HEK293 (cell line): ENCODE measurements around the gene PDSS2.

ENCODE experiments used
- CTCF ChIA-PET: fragments of 350-600 bp; formaldehyde crosslinking; extraction: SDS; loops from one replicate; lab custom pipeline; 2021; ENCODE audit warnings: antibody characterized with exemption; lab: Yijun Ruan, JAX
- POLR2A ChIA-PET: fragments of 300-600 bp; formaldehyde crosslinking; extraction: SDS; loops from one replicate; lab custom pipeline; 2020; ENCODE audit warnings: antibody characterized with exemption, inconsistent platforms; lab: Yijun Ruan, JAX
- H3K27ac ChIP-seq: fragments of 200-500 bp; sonication (Bioruptor generic); 2 replicates; pipeline ENCODE4 v1.5.1; 2014; ENCODE audit warnings: low read depth, low read length, control low read depth, inconsistent platforms; ENCODE audit errors: extremely low read depth
- H3K36me3 ChIP-seq, 2 experiments: fragments of 200-500 bp in 1 of 2; sonication (Bioruptor generic) in 1 of 2; 1 replicate in 1 of 2; 2 replicates in 1 of 2; pipeline ENCODE4 v1.5.1; 2014 to 2017; ENCODE audit warnings: inconsistent platforms in 2 of 2, low read length in 2 of 2; ENCODE audit not compliant: control insufficient read depth in 2 of 2, insufficient read depth in 1 of 2
- H3K4me1 ChIP-seq: fragments of 200-500 bp; sonication (Bioruptor generic); 2 replicates; pipeline ENCODE4 v1.5.1; 2014; ENCODE audit warnings: mild to moderate bottlenecking, low read length, inconsistent platforms; ENCODE audit not compliant: control insufficient read depth, insufficient read depth
- H3K4me3 ChIP-seq: 2 replicates; pipeline ENCODE4 v1.5.1; 2011; ENCODE audit warnings: low read depth, mild to moderate bottlenecking, control low read depth, low read length, moderate library complexity
- H3K9me3 ChIP-seq: fragments of 200-500 bp; sonication (Bioruptor generic); 2 replicates; pipeline ENCODE4 v1.5.1; 2014; ENCODE audit warnings: low read depth, low read length, inconsistent platforms; ENCODE audit not compliant: control insufficient read depth, insufficient read depth
- KLF9 ChIP-seq: fragments of 450-650 bp; formaldehyde crosslinking; IDR thresholded peaks from 2 replicates; pipeline ENCODE4 v1.5.1; 2016; ENCODE audit warnings: missing biosample characterization, missing genetic modification characterization, low read depth
- MZF1 ChIP-seq: fragments of 450-650 bp; formaldehyde crosslinking; IDR thresholded peaks from 2 replicates; pipeline ENCODE4 v1.5.1; 2017; ENCODE audit warnings: missing biosample characterization, missing genetic modification characterization, borderline replicate concordance
- YY2 ChIP-seq: fragments of 450-650 bp; formaldehyde crosslinking; IDR thresholded peaks from 2 replicates; pipeline ENCODE4 v1.5.1; 2016; ENCODE audit warnings: missing biosample characterization, missing genetic modification characterization
- ZBTB1 ChIP-seq: fragments of 450-650 bp; formaldehyde crosslinking; IDR thresholded peaks from 2 replicates; pipeline ENCODE4 v1.5.1; 2016; ENCODE audit warnings: missing biosample characterization, missing genetic modification characterization
- ZBTB48 ChIP-seq: fragments of 450-650 bp; formaldehyde crosslinking; IDR thresholded peaks from 2 replicates; pipeline ENCODE4 v1.5.1; 2016; ENCODE audit warnings: missing biosample characterization, missing genetic modification characterization
- ZNF10 ChIP-seq: fragments of 450-650 bp; formaldehyde crosslinking; IDR thresholded peaks from 2 replicates; pipeline ENCODE4 v1.5.1; 2017; ENCODE audit warnings: missing biosample characterization, missing genetic modification characterization
- ZNF114 ChIP-seq: fragments of 450-650 bp; formaldehyde crosslinking; IDR thresholded peaks from 2 replicates; pipeline ENCODE4 v1.5.0; 2017; ENCODE audit warnings: missing biosample characterization, missing genetic modification characterization
- ZNF132 ChIP-seq: fragments of 450-650 bp; formaldehyde crosslinking; IDR thresholded peaks from 2 replicates; pipeline ENCODE4 v1.5.1; 2017; ENCODE audit warnings: missing biosample characterization, missing genetic modification characterization, borderline replicate concordance
- ZNF223 ChIP-seq: fragments of 450-650 bp; formaldehyde crosslinking; IDR thresholded peaks from 2 replicates; pipeline ENCODE4 v1.5.1; 2016; ENCODE audit warnings: missing biosample characterization, missing genetic modification characterization
- ZNF274 ChIP-seq, 2 experiments: fragments of 200-500 bp in 1 of 2; fragments of 450-650 bp in 1 of 2; sonication (Bioruptor generic) in 1 of 2; formaldehyde crosslinking in 1 of 2; IDR thresholded peaks; 2 replicates each; pipeline versions ENCODE4 v1.5.1 to v1.6.1; 2014 to 2016; ENCODE audit warnings: borderline replicate concordance in 1 of 2, inconsistent platforms in 1 of 2, low read length in 1 of 2, missing biosample characterization in 1 of 2, missing genetic modification characterization in 1 of 2
- ZNF354C ChIP-seq: fragments of 450-650 bp; formaldehyde crosslinking; IDR thresholded peaks from 2 replicates; pipeline ENCODE4 v1.5.1; 2016; ENCODE audit warnings: missing biosample characterization, missing genetic modification characterization, low read depth, borderline replicate concordance
- ZNF473 ChIP-seq: fragments of 450-650 bp; formaldehyde crosslinking; IDR thresholded peaks from 2 replicates; pipeline ENCODE4 v1.5.1; 2017; ENCODE audit warnings: missing biosample characterization, missing genetic modification characterization
- ZNF548 ChIP-seq: fragments of 450-650 bp; formaldehyde crosslinking; IDR thresholded peaks from 2 replicates; pipeline ENCODE4 v1.5.1; 2016; ENCODE audit warnings: missing biosample characterization, missing genetic modification characterization
- ZNF629 ChIP-seq: fragments of 450-650 bp; formaldehyde crosslinking; IDR thresholded peaks from 2 replicates; pipeline ENCODE4 v1.5.1; 2017; ENCODE audit warnings: missing biosample characterization, missing genetic modification characterization
- ZNF658 ChIP-seq: fragments of 450-650 bp; formaldehyde crosslinking; IDR thresholded peaks from 2 replicates; pipeline ENCODE4; 2016; ENCODE audit warnings: missing biosample characterization, missing genetic modification characterization
- ZNF660 ChIP-seq: fragments of 450-650 bp; IDR thresholded peaks from 2 replicates; pipeline ENCODE4 v1.5.1; 2018; ENCODE audit warnings: missing biosample characterization, mild to moderate bottlenecking, missing genetic modification characterization
- ZSCAN16 ChIP-seq: fragments of 450-650 bp; formaldehyde crosslinking; IDR thresholded peaks from 2 replicates; pipeline ENCODE4 v1.5.1; 2016; ENCODE audit warnings: missing biosample characterization, missing genetic modification characterization
- TF ChIP-seq, protein P1 (sequence below): fragments of 450-650 bp; formaldehyde crosslinking; IDR thresholded peaks from 2 replicates; pipeline ENCODE4 v1.5.1; 2016; ENCODE audit warnings: missing biosample characterization, missing genetic modification characterization
- TF ChIP-seq, protein P2 (sequence below): fragments of 450-650 bp; formaldehyde crosslinking; IDR thresholded peaks from 2 replicates; pipeline ENCODE4 v1.5.1; 2016; ENCODE audit warnings: missing biosample characterization, missing genetic modification characterization
- TF ChIP-seq, protein P3 (sequence below): fragments of 450-650 bp; formaldehyde crosslinking; IDR thresholded peaks from 2 replicates; pipeline ENCODE4 v1.5.1; 2016; ENCODE audit warnings: missing biosample characterization, missing genetic modification characterization
- TF ChIP-seq, protein P4 (sequence below): fragments of 450-650 bp; formaldehyde crosslinking; IDR thresholded peaks from 2 replicates; pipeline ENCODE4; 2016; ENCODE audit warnings: missing biosample characterization, missing genetic modification characterization
- TF ChIP-seq, protein P5 (sequence below): fragments of 450-650 bp; formaldehyde crosslinking; IDR thresholded peaks from 2 replicates; pipeline ENCODE4 v1.5.1; 2016; ENCODE audit warnings: missing biosample characterization, missing genetic modification characterization, borderline replicate concordance
- TF ChIP-seq, protein P6 (sequence below): fragments of 450-650 bp; formaldehyde crosslinking; IDR thresholded peaks from 2 replicates; pipeline ENCODE4 v1.5.1; 2016; ENCODE audit warnings: missing biosample characterization, missing genetic modification characterization
- TF ChIP-seq, protein P7 (sequence below): fragments of 450-650 bp; formaldehyde crosslinking; IDR thresholded peaks from 2 replicates; pipeline ENCODE4 v1.5.1; 2016; ENCODE audit warnings: missing biosample characterization, missing genetic modification characterization

Gene PDSS2

DNA sequence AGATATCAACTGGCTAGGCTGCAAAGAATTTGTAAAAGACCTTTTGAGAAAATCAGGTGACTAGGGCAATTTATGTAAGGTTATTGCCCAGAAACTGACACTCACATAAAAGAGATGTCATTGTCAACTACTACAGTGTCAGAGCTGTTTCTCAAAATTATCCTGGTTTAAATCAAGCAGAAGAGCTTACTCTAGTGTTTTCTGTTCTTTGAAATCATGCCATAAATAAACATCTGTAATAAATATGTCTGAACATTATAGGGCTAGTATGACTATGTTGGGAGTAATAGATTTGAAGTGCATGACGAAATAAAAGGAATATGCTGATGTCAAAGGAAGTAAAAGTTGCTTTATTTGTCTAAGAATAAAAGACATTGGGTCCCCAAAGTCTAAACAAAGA lies 11.0 kb upstream of the PDSS2 start (continued):
- TF ChIP-seq MZF1 (tag by site-specific recombination) (no peak), KLF9 (no peak), ZBTB1 (no peak), ZNF132 (no peak), ZNF223 (no peak), ZNF629 (tag by site-specific recombination) (0 out of 2 replicates have a peak, but pooled peaks have one; percentile 21), ZNF114 (tag by site-specific recombination) (no peak), ZNF658 (tag by site-specific recombination) (no peak), ZNF10 (no peak), ZBTB48 (tag by site-specific recombination) (no peak), ZNF660 (no peak), ZNF354C (no peak), ZSCAN16 (tag by site-specific recombination) (no peak)
- TF ChIP-seq, protein P1, sequence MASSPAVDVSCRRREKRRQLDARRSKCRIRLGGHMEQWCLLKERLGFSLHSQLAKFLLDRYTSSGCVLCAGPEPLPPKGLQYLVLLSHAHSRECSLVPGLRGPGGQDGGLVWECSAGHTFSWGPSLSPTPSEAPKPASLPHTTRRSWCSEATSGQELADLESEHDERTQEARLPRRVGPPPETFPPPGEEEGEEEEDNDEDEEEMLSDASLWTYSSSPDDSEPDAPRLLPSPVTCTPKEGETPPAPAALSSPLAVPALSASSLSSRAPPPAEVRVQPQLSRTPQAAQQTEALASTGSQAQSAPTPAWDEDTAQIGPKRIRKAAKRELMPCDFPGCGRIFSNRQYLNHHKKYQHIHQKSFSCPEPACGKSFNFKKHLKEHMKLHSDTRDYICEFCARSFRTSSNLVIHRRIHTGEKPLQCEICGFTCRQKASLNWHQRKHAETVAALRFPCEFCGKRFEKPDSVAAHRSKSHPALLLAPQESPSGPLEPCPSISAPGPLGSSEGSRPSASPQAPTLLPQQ = no peak
- TF ChIP-seq, protein P2, sequence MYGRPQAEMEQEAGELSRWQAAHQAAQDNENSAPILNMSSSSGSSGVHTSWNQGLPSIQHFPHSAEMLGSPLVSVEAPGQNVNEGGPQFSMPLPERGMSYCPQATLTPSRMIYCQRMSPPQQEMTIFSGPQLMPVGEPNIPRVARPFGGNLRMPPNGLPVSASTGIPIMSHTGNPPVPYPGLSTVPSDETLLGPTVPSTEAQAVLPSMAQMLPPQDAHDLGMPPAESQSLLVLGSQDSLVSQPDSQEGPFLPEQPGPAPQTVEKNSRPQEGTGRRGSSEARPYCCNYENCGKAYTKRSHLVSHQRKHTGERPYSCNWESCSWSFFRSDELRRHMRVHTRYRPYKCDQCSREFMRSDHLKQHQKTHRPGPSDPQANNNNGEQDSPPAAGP (tag by site-specific recombination) = no peak
- TF ChIP-seq, protein P3, sequence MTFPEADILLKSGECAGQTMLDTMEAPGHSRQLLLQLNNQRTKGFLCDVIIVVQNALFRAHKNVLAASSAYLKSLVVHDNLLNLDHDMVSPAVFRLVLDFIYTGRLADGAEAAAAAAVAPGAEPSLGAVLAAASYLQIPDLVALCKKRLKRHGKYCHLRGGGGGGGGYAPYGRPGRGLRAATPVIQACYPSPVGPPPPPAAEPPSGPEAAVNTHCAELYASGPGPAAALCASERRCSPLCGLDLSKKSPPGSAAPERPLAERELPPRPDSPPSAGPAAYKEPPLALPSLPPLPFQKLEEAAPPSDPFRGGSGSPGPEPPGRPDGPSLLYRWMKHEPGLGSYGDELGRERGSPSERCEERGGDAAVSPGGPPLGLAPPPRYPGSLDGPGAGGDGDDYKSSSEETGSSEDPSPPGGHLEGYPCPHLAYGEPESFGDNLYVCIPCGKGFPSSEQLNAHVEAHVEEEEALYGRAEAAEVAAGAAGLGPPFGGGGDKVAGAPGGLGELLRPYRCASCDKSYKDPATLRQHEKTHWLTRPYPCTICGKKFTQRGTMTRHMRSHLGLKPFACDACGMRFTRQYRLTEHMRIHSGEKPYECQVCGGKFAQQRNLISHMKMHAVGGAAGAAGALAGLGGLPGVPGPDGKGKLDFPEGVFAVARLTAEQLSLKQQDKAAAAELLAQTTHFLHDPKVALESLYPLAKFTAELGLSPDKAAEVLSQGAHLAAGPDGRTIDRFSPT (tag by site-specific recombination) = no peak
- TF ChIP-seq, protein P4, sequence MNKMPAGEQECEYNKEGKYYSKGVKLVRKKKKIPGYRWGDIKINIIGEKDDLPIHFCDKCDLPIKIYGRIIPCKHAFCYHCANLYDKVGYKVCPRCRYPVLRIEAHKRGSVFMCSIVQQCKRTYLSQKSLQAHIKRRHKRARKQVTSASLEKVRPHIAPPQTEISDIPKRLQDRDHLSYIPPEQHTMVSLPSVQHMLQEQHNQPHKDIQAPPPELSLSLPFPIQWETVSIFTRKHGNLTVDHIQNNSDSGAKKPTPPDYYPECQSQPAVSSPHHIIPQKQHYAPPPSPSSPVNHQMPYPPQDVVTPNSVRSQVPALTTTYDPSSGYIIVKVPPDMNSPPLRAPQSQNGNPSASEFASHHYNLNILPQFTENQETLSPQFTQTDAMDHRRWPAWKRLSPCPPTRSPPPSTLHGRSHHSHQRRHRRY = no peak
- TF ChIP-seq, protein P5, sequence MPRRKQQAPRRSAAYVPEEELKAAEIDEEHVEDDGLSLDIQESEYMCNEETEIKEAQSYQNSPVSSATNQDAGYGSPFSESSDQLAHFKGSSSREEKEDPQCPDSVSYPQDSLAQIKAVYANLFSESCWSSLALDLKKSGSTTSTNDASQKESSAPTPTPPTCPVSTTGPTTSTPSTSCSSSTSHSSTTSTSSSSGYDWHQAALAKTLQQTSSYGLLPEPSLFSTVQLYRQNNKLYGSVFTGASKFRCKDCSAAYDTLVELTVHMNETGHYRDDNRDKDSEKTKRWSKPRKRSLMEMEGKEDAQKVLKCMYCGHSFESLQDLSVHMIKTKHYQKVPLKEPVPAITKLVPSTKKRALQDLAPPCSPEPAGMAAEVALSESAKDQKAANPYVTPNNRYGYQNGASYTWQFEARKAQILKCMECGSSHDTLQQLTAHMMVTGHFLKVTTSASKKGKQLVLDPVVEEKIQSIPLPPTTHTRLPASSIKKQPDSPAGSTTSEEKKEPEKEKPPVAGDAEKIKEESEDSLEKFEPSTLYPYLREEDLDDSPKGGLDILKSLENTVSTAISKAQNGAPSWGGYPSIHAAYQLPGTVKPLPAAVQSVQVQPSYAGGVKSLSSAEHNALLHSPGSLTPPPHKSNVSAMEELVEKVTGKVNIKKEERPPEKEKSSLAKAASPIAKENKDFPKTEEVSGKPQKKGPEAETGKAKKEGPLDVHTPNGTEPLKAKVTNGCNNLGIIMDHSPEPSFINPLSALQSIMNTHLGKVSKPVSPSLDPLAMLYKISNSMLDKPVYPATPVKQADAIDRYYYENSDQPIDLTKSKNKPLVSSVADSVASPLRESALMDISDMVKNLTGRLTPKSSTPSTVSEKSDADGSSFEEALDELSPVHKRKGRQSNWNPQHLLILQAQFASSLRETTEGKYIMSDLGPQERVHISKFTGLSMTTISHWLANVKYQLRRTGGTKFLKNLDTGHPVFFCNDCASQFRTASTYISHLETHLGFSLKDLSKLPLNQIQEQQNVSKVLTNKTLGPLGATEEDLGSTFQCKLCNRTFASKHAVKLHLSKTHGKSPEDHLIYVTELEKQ (tag by site-specific recombination) = no peak
- TF ChIP-seq, all 188 proteins: peak for 5

DNA sequence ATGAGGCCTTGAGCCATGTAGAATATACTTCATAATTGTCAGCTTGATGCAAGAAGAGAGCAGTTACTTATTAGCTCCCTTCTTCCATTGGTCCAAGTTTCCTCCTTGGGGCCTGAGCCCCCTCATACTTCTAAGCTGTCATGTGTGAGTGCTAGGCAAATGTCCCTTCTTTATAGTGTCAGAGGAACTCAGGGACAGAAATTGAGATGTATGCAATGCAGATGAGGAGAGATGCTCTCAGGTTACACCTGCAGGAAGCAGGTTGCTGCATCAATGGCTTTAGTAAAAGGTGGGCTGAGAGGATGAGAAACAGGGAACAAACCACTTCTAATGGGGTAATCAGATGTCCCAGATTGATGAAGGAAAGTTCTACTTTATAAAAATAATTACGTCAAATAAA lies 6.7 kb upstream of the PDSS2 start:
- TF ChIP-seq ZNF274 (IDR thresholded peaks at IDR 0.05; ENCODE audit: low read length) (no peak), ZNF274 (tag by site-specific recombination; IDR thresholded peaks at IDR 0.05; ENCODE audit: borderline replicate concordance) (no peak), YY2 (no peak), ZNF548 (no peak), ZNF473 (tag by site-specific recombination) (no peak)
- TF ChIP-seq, protein P6, sequence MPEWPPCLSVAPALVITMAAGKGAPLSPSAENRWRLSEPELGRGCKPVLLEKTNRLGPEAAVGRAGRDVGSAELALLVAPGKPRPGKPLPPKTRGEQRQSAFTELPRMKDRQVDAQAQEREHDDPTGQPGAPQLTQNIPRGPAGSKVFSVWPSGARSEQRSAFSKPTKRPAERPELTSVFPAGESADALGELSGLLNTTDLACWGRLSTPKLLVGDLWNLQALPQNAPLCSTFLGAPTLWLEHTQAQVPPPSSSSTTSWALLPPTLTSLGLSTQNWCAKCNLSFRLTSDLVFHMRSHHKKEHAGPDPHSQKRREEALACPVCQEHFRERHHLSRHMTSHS = no peak
- TF ChIP-seq, protein P7, sequence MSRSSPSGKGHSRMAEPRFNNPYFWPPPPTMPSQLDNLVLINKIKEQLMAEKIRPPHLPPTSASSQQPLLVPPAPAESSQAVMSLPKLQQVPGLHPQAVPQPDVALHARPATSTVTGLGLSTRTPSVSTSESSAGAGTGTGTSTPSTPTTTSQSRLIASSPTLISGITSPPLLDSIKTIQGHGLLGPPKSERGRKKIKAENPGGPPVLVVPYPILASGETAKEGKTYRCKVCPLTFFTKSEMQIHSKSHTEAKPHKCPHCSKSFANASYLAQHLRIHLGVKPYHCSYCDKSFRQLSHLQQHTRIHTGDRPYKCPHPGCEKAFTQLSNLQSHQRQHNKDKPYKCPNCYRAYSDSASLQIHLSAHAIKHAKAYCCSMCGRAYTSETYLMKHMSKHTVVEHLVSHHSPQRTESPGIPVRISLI (tag by site-specific recombination) = no peak
- no peaks in the 10 kb centered on the region for H3K36me3 ChIP-seq
- H3K4me3 ChIP-seq = no peak overlapping the region
- CTCF ChIA-PET = interaction anchor here (0.6 to 1.0 kb wide), 2 partner anchors 11 to 14 kb away, joined by 3 to 6 read pairs; no protein-coding TSS in a partner anchor
- H3K9me3 ChIP-seq = no peaks in the 10 kb centered on the region
- H3K27ac ChIP-seq = no peak overlapping the region
- POLR2A ChIA-PET = no interaction called here
- no peaks in the 10 kb centered on the region for H3K4me1 ChIP-seq
